Inferior parietal cortex (tissue), 1 donor: ENCODE measurements around the gene ERAP2.
"Not testable (repeated sequence)": the region's sequence is repeated elsewhere in the genome, so short reads cannot be mapped to it uniquely, and the experiment has no call there.

ENCODE experiments used
- DNase-seq: peaks from one replicate; pipeline ENCODE4 v3.0.0-alpha.2; 2016; ENCODE audit errors: extremely low spot score

ERAP2 gene

DNA sequence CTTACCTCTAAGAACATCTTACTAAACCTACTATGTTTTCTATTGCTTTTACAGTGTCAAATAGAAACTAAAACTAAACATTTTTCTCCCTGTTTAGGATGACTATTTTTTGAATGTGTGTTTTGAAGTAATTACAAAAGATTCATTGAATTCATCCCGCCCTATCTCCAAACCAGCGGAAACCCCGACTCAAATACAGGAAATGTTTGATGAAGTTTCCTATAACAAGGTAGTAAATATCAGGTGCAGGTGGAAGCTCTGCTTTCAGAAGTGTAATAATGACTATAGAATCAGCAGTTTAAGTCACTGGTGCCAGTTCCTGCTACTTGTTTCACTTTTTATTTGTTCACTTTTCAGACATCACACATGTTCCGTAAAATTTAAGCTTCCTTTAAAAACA lies 20.0 kb downstream of the ERAP2 start:
- DNase-seq: no peak

DNA sequence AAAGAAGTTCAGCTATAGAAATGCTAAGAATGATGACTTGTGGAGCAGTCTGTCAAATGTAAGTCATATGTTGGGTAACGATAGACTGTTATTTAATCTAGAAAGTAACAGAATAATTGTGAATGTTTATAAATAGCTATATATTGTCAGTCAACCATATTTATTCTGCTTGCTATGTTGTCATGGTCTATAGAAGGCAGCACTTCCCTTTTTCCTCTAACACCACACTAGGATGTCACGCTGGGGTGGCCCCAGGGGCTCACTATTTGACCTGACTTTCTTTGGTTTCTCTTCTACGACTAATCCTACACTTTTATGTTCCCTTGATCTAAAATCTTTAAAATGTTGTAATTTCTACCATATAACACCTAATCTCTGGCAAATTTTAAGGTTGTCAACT lies 20.5 kb downstream of the ERAP2 start:
- no peak for DNase-seq

DNA sequence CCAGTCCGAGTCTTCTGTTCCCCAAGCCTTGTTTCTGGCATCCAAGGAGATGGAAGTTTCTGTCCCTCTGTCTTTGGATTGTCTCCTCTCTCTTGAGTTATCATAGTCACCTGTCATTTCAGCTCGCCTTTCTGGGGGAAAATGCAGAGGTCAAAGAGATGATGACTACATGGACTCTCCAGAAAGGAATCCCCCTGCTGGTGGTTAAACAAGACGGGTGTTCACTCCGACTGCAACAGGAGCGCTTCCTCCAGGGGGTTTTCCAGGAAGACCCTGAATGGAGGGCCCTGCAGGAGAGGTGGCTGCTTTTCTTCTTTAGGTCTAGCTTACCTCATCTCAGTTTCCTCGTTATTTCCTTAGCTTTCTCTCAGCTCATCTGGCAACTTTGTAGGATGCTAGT lies 25.1 kb downstream of the ERAP2 start:
- no peak for DNase-seq

DNA sequence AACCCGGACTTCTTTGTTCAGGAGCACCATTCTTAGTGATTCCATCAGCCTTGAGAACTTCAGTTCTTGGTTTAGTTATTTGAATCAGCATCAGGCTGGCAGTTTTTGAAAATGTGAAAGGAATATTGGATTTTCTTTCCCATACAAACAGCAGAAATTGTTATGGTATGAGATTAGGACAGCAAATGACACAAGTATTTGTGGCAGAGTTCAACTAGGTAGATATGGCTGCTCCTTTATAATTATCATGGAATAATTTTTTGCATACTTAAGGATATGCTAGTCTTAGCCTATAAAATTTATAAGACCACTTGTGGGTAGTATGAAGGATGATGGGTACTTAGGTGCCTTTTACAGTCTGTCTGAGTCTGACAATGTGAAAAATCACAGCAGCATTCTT lies 25.5 kb downstream of the ERAP2 start:
- DNase-seq: no peak

DNA sequence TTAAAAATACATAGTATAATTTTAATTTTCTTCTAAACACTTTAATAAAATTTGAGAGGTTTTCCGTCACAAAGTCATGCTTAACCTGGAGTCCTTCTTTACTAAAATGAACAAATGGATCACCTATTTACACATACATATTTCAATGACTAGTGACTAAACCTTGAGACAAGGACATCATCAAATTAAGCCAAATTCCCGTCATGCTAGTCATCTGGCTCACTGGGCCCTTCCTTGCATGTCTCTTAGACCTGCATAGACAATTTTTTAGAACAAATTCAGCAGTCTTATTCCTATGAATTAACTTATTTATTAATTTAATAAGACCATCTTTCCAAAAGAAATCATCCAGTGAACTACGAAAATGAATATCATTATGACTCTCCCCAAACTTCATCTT lies 26.6 kb downstream of the ERAP2 start:
- no peak for DNase-seq

DNA sequence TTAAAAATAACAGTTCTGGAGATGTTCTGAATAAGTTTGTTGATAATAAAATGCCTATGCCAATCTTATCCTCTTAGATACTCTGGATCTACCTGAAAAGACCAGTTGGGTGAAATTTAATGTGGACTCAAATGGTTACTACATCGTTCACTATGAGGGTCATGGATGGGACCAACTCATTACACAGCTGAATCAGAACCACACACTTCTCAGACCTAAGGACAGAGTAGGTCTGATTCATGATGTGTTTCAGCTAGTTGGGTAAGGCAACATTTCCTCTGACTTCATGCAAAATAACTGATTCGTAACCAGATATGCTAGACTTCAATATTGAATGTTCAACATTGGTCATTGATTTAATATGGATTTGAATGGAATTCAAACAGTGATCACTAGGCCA lies 27.0 kb downstream of the ERAP2 start:
- DNase-seq: no peak

DNA sequence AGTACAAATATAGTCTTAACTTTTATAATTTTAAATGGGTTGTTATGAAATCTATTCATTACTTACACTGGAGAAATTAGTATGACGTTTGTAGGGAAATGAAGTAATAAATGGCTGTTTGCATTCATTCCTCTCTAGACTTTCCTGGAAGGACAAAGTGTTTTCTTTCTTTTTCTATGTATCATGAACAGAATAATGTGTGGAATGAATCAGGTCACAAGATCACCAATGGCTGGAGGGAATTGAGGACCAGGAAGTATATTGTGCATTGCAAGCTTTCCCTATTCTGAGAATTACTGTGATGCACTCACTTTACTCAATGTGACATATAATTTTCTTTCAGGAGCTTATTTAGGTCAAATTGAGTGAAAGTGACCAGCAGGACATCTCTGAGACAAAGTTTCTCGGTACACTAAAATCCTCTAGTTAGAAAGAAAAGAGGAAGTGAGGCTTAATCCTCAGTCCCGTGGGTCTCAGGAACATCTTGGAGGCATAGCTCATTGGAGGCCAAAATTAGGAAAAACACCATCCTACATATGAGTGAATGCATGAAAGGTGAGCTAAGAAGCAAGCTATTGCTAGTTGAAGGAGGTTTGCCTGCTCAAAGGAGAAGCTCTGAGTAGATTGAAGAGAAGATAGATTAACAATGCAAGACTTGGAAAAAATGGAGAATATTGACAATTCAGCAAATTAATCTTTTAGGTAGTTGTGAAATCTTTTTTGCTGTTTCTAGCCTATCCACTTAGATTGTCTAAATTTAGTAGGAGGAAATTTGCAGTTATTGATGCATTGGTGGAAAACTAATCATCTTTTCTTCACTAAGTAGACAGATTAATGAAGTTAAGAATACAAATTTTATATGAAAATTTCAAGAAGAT lies 28.0 kb downstream of the ERAP2 start:
- no peak for DNase-seq

DNA sequence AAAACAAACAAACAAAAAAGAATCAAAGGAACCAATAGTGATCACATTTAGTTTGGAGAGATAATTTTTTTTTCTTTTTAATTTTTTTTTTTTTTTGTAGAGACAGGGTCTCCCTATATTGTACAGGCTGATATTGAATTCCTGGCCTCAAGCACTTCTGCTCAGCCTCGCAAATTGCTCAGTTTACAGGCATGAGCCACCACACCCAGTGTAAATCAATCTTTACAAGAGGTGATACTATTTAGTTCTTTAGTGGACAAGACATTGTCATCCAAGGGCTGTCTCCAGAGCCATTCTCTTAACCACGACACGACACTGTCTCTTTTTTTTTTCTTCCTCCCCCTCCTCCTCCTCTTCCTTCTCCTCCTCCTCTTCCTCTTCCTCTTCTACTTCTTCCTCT lies 29.6 kb downstream of the ERAP2 start:
- DNase-seq: no peak

DNA sequence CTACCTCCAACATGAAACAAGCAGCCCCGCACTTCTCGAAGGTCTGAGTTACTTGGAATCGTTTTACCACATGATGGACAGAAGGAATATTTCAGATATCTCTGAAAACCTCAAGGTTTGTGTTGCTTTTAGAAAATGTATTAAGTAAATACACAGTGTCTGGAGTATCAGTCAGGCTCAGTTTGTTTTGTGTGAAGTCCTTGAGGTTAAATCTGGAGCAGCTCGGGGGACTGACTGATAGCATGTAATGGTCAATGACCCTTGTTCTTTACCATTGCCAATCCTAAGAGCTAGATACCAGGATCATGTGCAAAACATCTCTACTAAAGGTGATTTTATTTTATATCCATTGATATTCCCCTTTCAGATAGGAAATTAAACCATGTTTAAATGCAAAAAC lies 32.7 kb downstream of the ERAP2 start:
- no peak for DNase-seq

DNA sequence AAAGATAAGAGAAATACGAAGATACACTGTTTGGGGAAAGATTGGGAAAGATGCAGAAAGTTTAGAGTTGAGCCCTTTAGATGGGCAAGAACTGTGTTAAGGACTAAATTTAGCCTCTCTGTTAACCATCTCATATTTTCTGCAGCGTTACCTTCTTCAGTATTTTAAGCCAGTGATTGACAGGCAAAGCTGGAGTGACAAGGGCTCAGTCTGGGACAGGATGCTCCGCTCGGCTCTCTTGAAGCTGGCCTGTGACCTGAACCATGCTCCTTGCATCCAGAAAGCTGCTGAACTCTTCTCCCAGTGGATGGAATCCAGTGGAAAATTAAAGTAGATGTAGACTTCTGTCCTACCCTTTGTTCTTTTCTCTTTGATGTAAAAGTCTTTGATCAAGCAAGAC lies 33.1 kb downstream of the ERAP2 start:
- no peak for DNase-seq

DNA sequence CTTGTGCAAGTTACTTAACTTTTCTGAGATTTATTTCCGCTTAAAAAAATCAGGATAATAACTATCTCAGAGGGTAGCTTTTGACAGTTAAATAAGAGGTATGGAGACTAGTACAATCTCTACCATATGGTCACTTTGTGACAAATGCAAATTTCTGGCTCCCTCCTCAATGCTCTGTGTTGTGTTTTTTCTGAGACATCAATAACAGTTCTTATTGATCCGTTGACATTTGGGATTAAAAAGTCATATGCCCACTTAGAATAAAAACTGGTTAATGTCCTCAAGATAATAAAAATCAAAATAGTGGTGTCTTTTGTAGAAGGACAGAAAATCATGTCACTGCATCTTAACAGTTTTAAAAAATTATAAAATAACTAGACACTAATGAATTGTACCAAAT lies 34.8 kb downstream of the ERAP2 start:
- no peak for DNase-seq

DNA sequence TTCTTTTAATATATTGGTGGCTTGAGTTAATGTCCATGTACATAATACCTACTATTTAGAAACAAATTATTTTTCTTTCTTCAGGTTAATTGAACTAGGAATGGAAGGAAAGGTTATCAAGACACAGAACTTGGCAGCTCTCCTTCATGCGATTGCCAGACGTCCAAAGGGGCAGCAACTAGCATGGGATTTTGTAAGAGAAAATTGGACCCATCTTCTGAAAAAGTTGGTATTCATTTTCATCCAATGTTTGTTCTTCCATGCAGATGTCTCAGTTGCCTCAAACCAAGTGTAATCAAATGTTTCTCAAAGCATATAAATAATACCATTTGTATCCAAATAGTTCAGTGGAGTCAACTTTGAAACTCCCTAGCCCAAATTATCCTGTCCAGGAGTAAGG lies 36.9 kb downstream of the ERAP2 start:
- no peak for DNase-seq

DNA sequence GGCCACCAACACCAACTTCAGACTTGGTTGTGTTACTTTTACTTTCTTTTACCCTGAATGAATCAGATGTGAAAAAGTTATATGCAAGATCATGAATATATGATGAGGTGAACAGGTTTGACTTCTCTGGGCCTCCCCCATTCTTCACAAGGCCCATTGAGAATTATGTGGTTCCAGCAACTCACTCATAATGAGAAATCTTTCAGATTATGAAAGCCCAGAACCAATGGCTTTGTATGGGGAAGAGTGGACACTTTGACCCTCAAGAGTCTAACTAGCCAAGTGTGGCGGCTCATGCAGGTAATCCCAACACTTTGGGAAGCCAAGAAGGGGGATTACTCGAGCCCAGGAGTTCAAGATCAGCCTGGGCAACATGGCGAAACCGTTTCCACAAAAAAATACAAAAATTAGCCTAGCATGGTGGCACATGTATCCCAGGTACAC lies 43.5 kb downstream of the ERAP2 start:
- no peak for DNase-seq

DNA sequence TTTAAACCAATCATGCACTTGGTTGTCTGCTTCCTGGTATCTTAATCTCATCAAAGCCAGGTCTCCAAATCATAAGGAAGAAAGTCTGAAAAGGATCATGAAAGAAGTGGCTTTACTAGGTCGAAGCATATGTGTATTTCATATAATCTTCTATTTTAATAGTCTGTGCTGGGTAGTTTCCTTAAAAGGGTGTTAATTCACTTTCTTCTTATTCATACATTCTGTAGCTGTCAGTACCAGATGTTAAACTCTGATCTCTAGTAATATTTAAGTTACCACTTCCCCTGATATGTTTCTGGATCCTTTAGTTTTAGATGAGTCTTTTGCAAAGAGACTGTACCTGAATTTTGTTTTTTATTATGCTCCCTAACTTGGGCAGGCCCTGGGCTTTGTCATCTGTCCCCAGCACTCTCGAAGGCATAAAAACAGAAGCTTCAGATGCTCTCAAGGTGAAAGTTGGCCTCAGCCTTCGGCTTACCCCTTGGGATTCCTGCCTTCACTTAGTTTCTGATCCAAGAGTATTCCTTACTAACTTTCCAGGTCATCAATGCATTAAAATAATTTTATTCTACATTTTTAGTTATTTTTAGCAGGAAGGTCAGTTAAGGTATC lies 44.5 kb downstream of the ERAP2 start:
- DNase-seq: no peak

DNA sequence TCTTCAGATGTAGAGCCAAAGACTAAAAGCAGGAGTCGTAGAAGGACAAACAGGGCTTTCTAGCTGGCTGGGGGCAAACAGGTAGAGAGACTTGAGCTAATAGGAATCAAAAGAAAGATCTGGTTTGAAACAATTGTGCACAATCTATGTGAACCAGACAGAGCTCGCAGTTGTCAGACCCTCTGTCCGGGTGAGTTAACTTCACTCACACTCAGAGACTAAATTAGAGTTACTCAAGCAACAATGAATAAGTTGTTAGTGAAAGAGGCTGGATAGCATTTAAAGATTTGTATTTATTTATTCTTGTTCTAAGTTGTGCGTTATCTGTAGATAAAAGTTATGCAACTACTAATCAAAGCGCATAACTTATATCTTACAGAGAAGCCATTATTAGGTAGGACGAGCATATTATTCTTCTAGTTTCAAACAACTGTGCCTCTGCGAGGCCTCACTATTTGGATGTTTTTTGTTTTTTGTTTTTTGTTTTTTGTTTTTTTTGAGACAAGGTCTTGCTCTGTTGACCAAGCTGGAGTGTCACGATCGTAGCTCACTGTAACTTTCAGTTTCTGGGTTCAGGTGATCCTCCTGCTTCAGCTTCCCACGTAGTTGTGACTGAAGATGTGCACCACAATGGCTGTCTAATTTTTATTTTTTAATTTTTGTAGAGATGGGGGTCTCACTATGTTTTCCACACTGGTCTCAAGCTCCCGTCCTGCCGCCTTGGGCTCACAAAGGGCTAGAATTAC lies 46.4 kb downstream of the ERAP2 start:
- DNase-seq: no peak

DNA sequence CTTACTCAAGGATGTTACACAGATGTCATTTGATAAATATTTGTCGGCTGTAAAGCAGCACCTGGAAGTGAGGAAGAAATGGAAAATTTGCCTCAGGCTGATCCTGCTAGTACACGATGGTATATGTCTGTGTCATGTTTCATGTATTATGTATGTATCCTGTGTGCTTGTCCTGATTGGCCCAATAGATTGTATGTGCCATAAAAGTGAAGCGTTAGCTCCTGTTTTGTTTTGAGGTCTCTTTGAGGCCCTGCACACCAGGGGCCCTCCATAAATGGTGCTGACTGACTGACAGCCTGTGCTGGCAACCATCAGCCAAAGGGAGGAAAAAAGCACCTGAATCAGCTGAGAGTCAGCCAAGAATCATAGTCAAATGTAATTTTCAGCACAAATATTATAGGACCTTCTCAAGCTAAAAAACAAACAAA lies 47.7 kb downstream of the ERAP2 start:
- no peak for DNase-seq

DNA sequence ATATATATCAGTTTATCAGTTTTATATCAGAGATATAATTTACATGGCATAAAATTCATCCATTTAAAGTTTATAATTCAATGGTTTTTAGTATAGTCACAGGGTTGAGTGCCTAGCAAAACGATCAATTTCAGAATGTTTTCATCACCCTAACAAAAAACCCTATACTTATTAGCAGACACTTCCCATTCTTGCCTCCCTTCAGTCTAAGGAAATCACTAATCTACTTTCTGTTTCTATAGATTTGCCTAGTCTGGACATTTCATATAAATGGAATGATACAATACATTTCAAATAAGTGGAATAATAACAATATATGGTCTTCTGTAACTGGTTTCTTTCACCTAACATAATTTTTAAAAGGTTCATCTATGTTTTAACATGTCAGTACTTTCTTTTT lies 50.0 kb downstream of the ERAP2 start:
- no peak for DNase-seq

DNA sequence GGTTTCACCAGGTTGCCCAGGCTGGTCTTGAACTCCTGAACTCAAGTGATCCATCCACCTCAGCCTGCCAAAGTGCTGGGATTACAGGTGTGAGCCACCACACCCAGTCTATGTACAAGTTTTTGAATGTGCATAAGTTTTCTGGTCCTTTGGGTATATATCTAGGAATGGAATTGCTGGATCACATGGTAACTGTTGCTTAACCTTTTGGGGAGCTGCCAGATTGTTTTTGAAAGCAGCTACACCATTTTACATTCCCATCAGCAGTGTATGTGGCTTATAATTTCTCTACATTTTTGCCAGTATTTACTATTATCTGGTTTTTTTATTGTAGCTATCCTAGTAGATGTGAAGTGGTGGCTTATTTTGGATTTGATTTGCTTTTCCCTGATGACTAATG lies 50.7 kb downstream of the ERAP2 start:
- DNase-seq: no peak

DNA sequence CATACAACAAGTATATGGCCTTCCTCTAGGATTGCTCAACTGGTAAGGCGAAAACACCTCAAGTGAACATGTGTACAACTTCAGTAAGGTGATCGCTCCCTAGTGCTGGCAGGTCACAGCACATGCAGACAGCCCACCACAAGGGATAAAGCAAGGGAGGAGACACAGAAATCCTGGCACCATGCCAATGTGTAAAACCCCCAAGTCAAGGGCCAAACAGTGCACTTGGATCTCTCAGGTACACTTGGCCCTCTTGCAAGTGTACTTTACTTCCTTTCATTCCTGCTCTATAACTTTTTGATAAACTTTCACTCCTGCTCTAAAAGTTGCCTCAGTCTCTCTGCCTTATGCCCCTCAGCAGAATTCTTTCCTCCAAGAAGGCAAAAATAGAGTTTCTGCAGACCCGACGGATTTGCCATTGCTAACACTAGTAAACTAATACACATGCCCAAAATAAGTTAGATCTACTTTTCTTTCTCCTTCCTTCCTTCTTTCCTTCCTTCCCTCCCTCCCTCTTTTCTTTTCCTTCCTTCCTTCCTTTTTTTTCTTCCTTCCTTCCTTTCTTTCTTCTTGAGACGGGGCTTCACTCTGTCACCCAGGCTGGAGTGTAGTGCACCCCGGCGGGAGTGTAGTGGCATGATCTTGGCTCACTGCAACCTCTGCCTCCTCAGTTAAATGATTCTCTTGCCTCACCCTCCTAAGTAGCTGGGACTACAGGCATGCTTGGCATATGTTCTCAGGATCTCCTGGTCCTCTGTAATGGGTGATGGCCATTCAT lies 52.8 kb downstream of the ERAP2 start:
- DNase-seq: no peak

DNA sequence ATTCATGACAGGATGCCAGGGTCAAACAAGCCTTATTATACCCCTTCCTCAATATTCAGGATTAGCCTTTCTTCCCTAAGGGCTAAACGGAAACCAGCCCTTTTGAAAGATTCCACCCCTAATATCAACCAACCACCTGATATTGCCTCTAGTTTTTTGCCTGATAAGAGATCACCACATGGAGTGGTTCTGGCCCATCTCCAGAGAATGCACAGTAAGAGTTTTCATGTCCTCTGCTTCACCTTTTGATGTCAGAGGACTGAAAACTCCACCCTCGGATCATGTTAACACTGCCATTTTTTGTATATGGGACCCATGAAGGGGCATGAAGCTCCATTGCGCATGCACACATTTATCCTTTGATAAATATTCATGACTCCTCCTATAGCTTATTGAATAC lies 53.8 kb downstream of the ERAP2 start:
- DNase-seq: no peak

DNA sequence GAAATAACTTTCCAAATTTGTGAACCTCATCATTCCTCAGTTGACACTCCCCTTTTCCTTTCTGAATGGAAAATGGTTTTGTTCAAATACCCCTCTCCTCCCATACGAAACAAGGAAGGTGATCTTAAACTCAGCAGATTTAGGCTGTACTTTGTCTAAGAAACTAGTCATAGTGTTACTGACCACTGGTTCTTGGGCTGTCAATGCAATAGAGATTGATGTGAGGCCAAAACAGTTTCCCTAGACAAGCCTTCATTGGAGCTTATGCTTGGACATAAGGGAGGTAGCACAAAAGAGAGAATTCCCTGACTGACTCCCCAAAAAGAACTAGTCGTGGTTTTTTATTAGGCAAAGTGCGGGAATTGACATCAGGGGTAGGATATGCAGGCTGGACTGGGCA lies 54.3 kb downstream of the ERAP2 start:
- DNase-seq: no peak

DNA sequence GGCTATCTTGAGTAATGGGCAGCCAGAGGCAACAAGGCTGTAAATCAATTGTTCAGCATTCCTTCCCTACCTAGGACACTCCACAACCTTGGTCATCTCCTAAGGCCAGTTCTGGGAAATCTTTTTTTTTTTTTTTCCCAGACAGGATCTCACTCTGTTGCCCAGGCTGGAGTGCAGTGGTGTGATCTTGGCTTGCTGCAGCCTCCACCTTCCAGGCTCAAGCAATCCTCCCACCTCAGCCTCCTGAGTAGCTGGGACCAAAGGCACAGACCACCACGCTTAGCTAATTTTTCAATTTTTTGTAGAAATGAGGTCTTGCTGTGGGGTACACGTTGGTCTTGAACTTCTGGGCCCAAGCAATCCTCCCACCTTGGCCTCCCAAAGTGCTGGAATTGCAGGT lies 54.7 kb downstream of the ERAP2 start:
- DNase-seq: not testable (repeated sequence)
